DMS53 treated with DMSO at 0.1 percent for 48 hours (cell line): ENCODE results near the gene RACGAP1.

ENCODE experiments used
- DNase-seq: peaks from one replicate; lab custom pipeline; 2025; ENCODE audit not compliant: unreplicated experiment; lab: John Stamatoyannopoulos, UW

Gene RACGAP1

GRCh38 chr12:49957570-49957967 is 67.7 kb downstream of the RACGAP1 start:
- DNase-seq: no peak

GRCh38 chr12:49956663-49957569 is 68.4 kb downstream of the RACGAP1 start:
- DNase-seq: no peak

GRCh38 chr12:49955899-49956662 is 69.2 kb downstream of the RACGAP1 start:
- no peak for DNase-seq

- DNase-seq: no peak
Measured at GRCh38 chr12:49954863-49955830, 70.1 kb downstream of the RACGAP1 start.

- DNase-seq: no peak
Measured at GRCh38 chr12:49953961-49954846, 71.1 kb downstream of the RACGAP1 start.

- no peak for DNase-seq
Measured at GRCh38 chr12:49953151-49953550, 72.1 kb downstream of the RACGAP1 start.

GRCh38 chr12:49952391-49953055 is 72.8 kb downstream of the RACGAP1 start:
- no peak for DNase-seq

- no peak for DNase-seq
Measured at GRCh38 chr12:49951411-49952240, 73.7 kb downstream of the RACGAP1 start.

GRCh38 chr12:49950273-49951251 is 74.7 kb downstream of the RACGAP1 start, which contains the start of gene AQP2:
Gene AQP2, plus strand, starts transcription at chr12:49950737. Its CDS starts 94 bp downstream, at chr12:49950831.
- no peak for DNase-seq

- no peak for DNase-seq
Measured at GRCh38 chr12:49949866-49950265, 75.4 kb downstream of the RACGAP1 start.

GRCh38 chr12:49948866-49949845 is 76.1 kb downstream of the RACGAP1 start:
- DNase-seq: no peak

GRCh38 chr12:49947593-49948226 is 77.6 kb downstream of the RACGAP1 start:
- no peak for DNase-seq

GRCh38 chr12:49946497-49946896 is 78.8 kb downstream of the RACGAP1 start:
- no peak for DNase-seq

GRCh38 chr12:49946086-49946485 is 79.2 kb downstream of the RACGAP1 start:
- DNase-seq: no peak

- peak; percentile 68 for DNase-seq
Measured at GRCh38 chr12:49945394-49946080, 79.8 kb downstream of the RACGAP1 start.
